HEK293 (cell line): ENCODE data around the gene CDCA7.

Experiments used
- CTCF ChIA-PET: fragments of 350-600 bp; formaldehyde crosslinking; extraction: SDS; loops from one replicate; lab custom pipeline; 2021; ENCODE audit warnings: antibody characterized with exemption; lab: Yijun Ruan, JAX
- POLR2A ChIA-PET: fragments of 300-600 bp; formaldehyde crosslinking; extraction: SDS; loops from one replicate; lab custom pipeline; 2020; ENCODE audit warnings: antibody characterized with exemption, inconsistent platforms; lab: Yijun Ruan, JAX
- H3K27ac ChIP-seq: fragments of 200-500 bp; sonication (Bioruptor generic); 2 replicates; pipeline ENCODE4 v1.5.1; 2014; ENCODE audit warnings: low read depth, low read length, control low read depth, inconsistent platforms; ENCODE audit errors: extremely low read depth
- H3K36me3 ChIP-seq, 2 experiments: fragments of 200-500 bp in 1 of 2; sonication (Bioruptor generic) in 1 of 2; 1 replicate in 1 of 2; 2 replicates in 1 of 2; pipeline ENCODE4 v1.5.1; 2014 to 2017; ENCODE audit warnings: inconsistent platforms in 2 of 2, low read length in 2 of 2; ENCODE audit not compliant: control insufficient read depth in 2 of 2, insufficient read depth in 1 of 2
- H3K4me1 ChIP-seq: fragments of 200-500 bp; sonication (Bioruptor generic); 2 replicates; pipeline ENCODE4 v1.5.1; 2014; ENCODE audit warnings: mild to moderate bottlenecking, low read length, inconsistent platforms; ENCODE audit not compliant: control insufficient read depth, insufficient read depth
- H3K4me3 ChIP-seq: 2 replicates; pipeline ENCODE4 v1.5.1; 2011; ENCODE audit warnings: low read depth, mild to moderate bottlenecking, control low read depth, low read length, moderate library complexity
- H3K9me3 ChIP-seq: fragments of 200-500 bp; sonication (Bioruptor generic); 2 replicates; pipeline ENCODE4 v1.5.1; 2014; ENCODE audit warnings: low read depth, low read length, inconsistent platforms; ENCODE audit not compliant: control insufficient read depth, insufficient read depth
- GLIS2 ChIP-seq: fragments of 450-650 bp; formaldehyde crosslinking; IDR thresholded peaks from 2 replicates; pipeline ENCODE4 v1.5.1; 2016; ENCODE audit warnings: missing biosample characterization, missing genetic modification characterization
- PRDM1 ChIP-seq: fragments of 450-650 bp; formaldehyde crosslinking; IDR thresholded peaks from 2 replicates; pipeline ENCODE4; 2016; ENCODE audit warnings: missing biosample characterization, missing genetic modification characterization
- PRDM10 ChIP-seq: fragments of 450-650 bp; formaldehyde crosslinking; IDR thresholded peaks from 2 replicates; pipeline ENCODE4 v1.5.1; 2016; ENCODE audit warnings: missing biosample characterization, missing genetic modification characterization
- SP2 ChIP-seq: fragments of 450-650 bp; formaldehyde crosslinking; IDR thresholded peaks from 2 replicates; pipeline ENCODE4 v1.5.1; 2016; ENCODE audit warnings: missing biosample characterization, missing genetic modification characterization
- ZBTB10 ChIP-seq: fragments of 450-650 bp; formaldehyde crosslinking; IDR thresholded peaks from 2 replicates; pipeline ENCODE4 v1.5.1; 2016; ENCODE audit warnings: missing biosample characterization, missing genetic modification characterization
- ZBTB26 ChIP-seq: fragments of 450-650 bp; formaldehyde crosslinking; optimal IDR thresholded peaks from 2 replicates; pipeline ENCODE3; 2016; ENCODE audit warnings: missing biosample characterization, mild to moderate bottlenecking, missing genetic modification characterization
- ZFP37 ChIP-seq: fragments of 450-650 bp; formaldehyde crosslinking; IDR thresholded peaks from 2 replicates; pipeline ENCODE4 v1.5.1; 2016; ENCODE audit warnings: missing biosample characterization, missing genetic modification characterization
- ZIC2 ChIP-seq: fragments of 450-650 bp; formaldehyde crosslinking; IDR thresholded peaks from 2 replicates; pipeline ENCODE4 v1.5.1; 2016; ENCODE audit warnings: missing biosample characterization, missing genetic modification characterization
- ZNF335 ChIP-seq: fragments of 450-650 bp; formaldehyde crosslinking; conservative IDR thresholded peaks from 2 replicates; pipeline ENCODE4 v1.5.1; 2016; ENCODE audit warnings: missing biosample characterization, missing genetic modification characterization
- ZNF341 ChIP-seq: fragments of 450-650 bp; formaldehyde crosslinking; IDR thresholded peaks from 2 replicates; pipeline ENCODE4; 2016; ENCODE audit warnings: low read depth, missing biosample characterization, missing genetic modification characterization
- ZNF501 ChIP-seq: fragments of 450-650 bp; formaldehyde crosslinking; IDR thresholded peaks from 2 replicates; pipeline ENCODE4 v1.5.1; 2016; ENCODE audit warnings: missing biosample characterization, missing genetic modification characterization
- ZNF621 ChIP-seq: fragments of 450-650 bp; formaldehyde crosslinking; IDR thresholded peaks from 2 replicates; pipeline ENCODE4 v1.5.1; 2017; ENCODE audit warnings: missing biosample characterization, missing genetic modification characterization
- ZNF670 ChIP-seq: fragments of 450-650 bp; formaldehyde crosslinking; IDR thresholded peaks from 2 replicates; pipeline ENCODE4 v1.5.1; 2016; ENCODE audit warnings: missing biosample characterization, missing genetic modification characterization, low read depth
- ZNF792 ChIP-seq: fragments of 450-650 bp; formaldehyde crosslinking; IDR thresholded peaks from 2 replicates; pipeline ENCODE4 v1.5.1; 2016; ENCODE audit warnings: missing biosample characterization, missing genetic modification characterization
- ZSCAN23 ChIP-seq: fragments of 450-650 bp; formaldehyde crosslinking; IDR thresholded peaks from 2 replicates; pipeline ENCODE4 v1.5.1; 2016; ENCODE audit warnings: missing biosample characterization, missing genetic modification characterization
- TF ChIP-seq, protein P1 (sequence below): fragments of 450-650 bp; formaldehyde crosslinking; IDR thresholded peaks from 2 replicates; pipeline ENCODE4 v1.5.1; 2016; ENCODE audit warnings: missing biosample characterization, missing genetic modification characterization
- TF ChIP-seq, protein P2 (sequence below): fragments of 450-650 bp; formaldehyde crosslinking; IDR thresholded peaks from 2 replicates; pipeline ENCODE4 v1.5.1; 2016; ENCODE audit warnings: missing biosample characterization, missing genetic modification characterization
- TF ChIP-seq, protein P3 (sequence below): fragments of 450-650 bp; formaldehyde crosslinking; IDR thresholded peaks from 2 replicates; pipeline ENCODE4 v1.5.1; 2016; ENCODE audit warnings: missing biosample characterization, missing genetic modification characterization

CDCA7 gene

GRCh38 chr2:173355132-173355865 lies 627 bp downstream of the CDCA7 start:
- Histone ChIP-seq H3K9me3 (no peaks in the 10 kb centered on the region), H3K27ac (peak overlapping the region; percentile 100), H3K4me3 (peak overlapping the region; percentile 68), H3K36me3 (peaks cover under 1 to 26% of the 10 kb centered on the region in 2 experiments; a peak in 2 of 3 replicates), H3K4me1 (peaks cover 5% of the 10 kb centered on the region)
- ChIA-PET POLR2A (interaction anchor here (0.6 to 1.0 kb wide), 3 partner anchors 9 to 649 kb away, joined by 3 to 4 read pairs (median 4); no protein-coding TSS in a partner anchor), CTCF (interaction anchor here (1.2 kb wide), 2 partner anchors 15 to 327 kb away, joined by 4 read pairs; no protein-coding TSS in a partner anchor)
- TF ChIP-seq PRDM10 (no peak), PRDM1 (tag by site-specific recombination) (no peak), SP2 (tag by site-specific recombination) (peak; percentile 24), ZSCAN23 (tag by site-specific recombination) (no peak), ZNF792 (tag by site-specific recombination) (0 out of 2 replicates have a peak, but pooled peaks have one; percentile 59), ZNF341 (tag by site-specific recombination) (no peak), ZFP37 (0 out of 2 replicates have a peak, but pooled peaks have one; percentile 56), ZNF621 (tag by site-specific recombination) (no peak), ZNF335 (tag by site-specific recombination) (peak; percentile 91), ZBTB10 (tag by site-specific recombination) (0 out of 2 replicates have a peak, but pooled peaks have one; percentile 23), ZBTB26 (peak; percentile 91), ZNF501 (0 out of 2 replicates have a peak, but pooled peaks have one; percentile 48), ZIC2 (tag by site-specific recombination) (peak; percentile 29), ZNF670 (tag by site-specific recombination) (no peak), GLIS2 (peak; percentile 57; the same call in 1 of the 2 replicates)
- TF ChIP-seq, protein P1, sequence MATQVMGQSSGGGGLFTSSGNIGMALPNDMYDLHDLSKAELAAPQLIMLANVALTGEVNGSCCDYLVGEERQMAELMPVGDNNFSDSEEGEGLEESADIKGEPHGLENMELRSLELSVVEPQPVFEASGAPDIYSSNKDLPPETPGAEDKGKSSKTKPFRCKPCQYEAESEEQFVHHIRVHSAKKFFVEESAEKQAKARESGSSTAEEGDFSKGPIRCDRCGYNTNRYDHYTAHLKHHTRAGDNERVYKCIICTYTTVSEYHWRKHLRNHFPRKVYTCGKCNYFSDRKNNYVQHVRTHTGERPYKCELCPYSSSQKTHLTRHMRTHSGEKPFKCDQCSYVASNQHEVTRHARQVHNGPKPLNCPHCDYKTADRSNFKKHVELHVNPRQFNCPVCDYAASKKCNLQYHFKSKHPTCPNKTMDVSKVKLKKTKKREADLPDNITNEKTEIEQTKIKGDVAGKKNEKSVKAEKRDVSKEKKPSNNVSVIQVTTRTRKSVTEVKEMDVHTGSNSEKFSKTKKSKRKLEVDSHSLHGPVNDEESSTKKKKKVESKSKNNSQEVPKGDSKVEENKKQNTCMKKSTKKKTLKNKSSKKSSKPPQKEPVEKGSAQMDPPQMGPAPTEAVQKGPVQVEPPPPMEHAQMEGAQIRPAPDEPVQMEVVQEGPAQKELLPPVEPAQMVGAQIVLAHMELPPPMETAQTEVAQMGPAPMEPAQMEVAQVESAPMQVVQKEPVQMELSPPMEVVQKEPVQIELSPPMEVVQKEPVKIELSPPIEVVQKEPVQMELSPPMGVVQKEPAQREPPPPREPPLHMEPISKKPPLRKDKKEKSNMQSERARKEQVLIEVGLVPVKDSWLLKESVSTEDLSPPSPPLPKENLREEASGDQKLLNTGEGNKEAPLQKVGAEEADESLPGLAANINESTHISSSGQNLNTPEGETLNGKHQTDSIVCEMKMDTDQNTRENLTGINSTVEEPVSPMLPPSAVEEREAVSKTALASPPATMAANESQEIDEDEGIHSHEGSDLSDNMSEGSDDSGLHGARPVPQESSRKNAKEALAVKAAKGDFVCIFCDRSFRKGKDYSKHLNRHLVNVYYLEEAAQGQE: peak; percentile 64; the same call in 1 of the 2 replicates
- TF ChIP-seq, protein P2, sequence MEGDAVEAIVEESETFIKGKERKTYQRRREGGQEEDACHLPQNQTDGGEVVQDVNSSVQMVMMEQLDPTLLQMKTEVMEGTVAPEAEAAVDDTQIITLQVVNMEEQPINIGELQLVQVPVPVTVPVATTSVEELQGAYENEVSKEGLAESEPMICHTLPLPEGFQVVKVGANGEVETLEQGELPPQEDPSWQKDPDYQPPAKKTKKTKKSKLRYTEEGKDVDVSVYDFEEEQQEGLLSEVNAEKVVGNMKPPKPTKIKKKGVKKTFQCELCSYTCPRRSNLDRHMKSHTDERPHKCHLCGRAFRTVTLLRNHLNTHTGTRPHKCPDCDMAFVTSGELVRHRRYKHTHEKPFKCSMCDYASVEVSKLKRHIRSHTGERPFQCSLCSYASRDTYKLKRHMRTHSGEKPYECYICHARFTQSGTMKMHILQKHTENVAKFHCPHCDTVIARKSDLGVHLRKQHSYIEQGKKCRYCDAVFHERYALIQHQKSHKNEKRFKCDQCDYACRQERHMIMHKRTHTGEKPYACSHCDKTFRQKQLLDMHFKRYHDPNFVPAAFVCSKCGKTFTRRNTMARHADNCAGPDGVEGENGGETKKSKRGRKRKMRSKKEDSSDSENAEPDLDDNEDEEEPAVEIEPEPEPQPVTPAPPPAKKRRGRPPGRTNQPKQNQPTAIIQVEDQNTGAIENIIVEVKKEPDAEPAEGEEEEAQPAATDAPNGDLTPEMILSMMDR: peak; percentile 8; the same call in 1 of the 2 replicates
- TF ChIP-seq, protein P3, sequence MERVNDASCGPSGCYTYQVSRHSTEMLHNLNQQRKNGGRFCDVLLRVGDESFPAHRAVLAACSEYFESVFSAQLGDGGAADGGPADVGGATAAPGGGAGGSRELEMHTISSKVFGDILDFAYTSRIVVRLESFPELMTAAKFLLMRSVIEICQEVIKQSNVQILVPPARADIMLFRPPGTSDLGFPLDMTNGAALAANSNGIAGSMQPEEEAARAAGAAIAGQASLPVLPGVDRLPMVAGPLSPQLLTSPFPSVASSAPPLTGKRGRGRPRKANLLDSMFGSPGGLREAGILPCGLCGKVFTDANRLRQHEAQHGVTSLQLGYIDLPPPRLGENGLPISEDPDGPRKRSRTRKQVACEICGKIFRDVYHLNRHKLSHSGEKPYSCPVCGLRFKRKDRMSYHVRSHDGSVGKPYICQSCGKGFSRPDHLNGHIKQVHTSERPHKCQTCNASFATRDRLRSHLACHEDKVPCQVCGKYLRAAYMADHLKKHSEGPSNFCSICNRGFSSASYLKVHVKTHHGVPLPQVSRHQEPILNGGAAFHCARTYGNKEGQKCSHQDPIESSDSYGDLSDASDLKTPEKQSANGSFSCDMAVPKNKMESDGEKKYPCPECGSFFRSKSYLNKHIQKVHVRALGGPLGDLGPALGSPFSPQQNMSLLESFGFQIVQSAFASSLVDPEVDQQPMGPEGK: 0 out of 2 replicates have a peak, but pooled peaks have one; percentile 16
